Measurements from ENCODE around the gene LAPTM5.
"Not testable (repeated sequence)": the region's sequence is repeated elsewhere in the genome, so short reads cannot be mapped to it uniquely, and the experiment has no call there.

Gene LAPTM5, protein sequence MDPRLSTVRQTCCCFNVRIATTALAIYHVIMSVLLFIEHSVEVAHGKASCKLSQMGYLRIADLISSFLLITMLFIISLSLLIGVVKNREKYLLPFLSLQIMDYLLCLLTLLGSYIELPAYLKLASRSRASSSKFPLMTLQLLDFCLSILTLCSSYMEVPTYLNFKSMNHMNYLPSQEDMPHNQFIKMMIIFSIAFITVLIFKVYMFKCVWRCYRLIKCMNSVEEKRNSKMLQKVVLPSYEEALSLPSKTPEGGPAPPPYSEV

DNA sequence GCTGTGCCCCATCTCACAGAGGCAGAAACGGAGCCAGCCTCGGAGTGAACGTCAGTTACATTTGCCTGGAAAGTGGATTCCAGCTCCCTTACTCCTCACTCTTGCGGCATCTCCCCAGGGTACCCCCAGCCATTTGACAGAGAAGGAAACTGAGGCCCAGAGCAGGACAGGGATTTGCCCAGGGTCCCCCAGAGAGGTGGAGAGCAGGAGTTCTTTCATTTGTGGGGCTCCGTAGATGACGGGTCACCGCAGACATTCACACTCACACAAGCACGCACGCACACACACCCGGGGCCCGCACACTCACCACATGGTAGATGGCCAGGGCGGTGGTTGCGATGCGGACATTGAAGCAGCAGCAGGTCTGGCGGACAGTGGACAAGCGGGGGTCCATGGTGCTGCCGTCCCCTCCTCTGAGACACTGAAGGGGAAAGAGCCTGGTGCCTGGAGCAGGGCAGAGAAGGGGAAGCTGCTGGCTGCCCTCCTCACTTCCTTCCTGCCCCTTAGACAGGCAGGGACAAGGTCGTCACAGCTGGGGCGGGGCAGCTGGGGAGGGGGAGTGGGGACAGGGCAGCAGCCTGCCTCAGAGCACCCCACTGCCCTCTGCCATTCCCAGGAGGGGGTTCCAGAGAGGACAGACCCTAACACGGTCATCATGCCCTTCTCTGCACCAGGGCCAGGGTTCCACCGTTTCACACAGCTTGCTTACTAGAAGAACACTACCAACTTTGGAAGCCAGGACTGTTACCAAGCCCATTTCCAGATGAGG lies at the start of gene LAPTM5:
Gene LAPTM5, minus strand, starts transcription at position 423 of the 769 bp plus-strand sequence. Its CDS starts 29 bp downstream, at position 394.
- DNase-seq: peak; percentile 61

DNA sequence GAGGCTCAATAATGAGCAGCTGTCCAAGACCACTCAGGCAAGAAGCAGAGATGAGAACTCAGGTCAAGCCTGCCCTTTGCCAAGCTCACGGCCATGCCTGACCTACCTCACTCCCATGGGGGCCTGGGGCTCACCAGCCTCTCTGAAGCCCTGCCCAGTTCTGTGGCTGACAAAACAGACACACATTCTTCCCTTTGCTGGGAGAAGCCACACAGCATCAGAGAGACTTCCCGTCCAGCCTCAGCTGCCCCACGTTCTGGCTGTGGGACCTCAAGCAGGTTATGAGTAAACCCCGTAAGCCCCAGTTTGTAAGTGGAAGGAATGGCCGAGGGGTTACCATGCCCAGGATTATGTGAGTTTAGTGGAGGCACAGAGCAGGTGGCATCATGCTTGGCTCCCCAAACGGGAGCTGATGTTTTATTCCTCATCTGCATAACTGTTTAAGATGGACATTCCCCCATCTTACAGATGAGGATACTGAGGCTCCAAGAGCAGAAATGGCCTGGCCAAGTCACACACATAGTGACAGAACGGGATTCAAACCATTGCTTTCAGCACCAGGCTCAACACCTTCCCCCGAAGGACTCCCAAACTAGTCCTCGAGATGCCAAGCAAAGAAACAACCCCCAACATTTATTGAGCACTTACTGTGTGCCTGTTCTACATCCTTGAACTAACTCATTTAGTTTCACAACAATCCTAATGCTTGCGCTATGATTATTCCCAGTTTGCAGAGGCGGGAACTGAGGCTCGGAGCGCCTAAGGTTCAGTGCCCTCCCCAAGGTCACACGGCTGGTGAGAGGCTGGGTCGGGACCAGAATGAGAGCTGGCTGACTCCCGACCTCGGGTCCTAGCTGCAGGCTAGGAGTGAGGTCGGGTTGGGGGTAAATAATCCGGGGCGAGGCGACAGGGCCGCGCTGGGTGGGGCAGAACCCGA lies 49.1 kb upstream of the LAPTM5 start:
- no peak for DNase-seq

GRCh38 chr1:30805304-30806003 lies 47.9 kb upstream of the LAPTM5 start:
- no peak for DNase-seq

DNA sequence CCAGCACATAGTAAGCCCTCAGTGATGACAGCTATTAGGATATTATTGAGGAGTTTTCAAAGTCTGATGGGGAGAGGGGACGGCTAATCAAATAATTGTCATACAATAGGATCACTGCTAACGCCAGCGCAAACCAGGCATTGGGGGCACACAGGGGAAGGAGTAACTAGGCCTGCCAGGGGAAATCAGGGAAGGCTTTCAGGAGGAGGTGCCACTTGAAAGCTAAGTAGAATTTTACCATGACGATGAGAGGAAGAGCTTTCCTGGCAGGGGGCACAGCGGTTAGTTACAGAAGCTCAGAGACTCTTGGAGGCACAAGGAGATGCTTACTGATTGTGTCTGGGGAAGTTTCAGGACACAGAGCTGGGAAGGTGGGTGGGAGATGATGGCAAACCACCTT lies 47.2 kb upstream of the LAPTM5 start:
- DNase-seq: no peak

GRCh38 chr1:30804352-30804751 lies 46.8 kb upstream of the LAPTM5 start:
- DNase-seq: no peak

DNA sequence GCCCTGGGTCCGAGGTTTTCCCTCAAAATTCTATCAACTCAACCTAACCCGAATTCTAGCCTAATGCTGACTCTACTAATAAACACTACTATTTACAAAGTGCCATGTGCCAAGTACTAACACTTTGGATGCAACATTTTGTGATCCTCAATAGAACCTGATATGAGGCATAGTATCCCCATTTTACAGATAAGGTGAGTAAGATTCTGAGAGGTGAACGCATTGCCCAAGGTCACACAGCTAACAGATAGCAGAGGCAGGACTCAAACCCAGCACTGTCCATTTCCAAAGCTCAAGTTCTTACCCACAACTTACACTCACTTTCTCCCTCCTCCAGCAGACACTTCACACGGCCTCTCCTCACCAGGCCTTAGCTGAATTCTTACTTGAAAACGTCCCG lies 46.0 kb upstream of the LAPTM5 start:
- no peak for DNase-seq

GRCh38 chr1:30801771-30802198 lies 44.2 kb upstream of the LAPTM5 start:
- DNase-seq: peak; percentile 82

DNA sequence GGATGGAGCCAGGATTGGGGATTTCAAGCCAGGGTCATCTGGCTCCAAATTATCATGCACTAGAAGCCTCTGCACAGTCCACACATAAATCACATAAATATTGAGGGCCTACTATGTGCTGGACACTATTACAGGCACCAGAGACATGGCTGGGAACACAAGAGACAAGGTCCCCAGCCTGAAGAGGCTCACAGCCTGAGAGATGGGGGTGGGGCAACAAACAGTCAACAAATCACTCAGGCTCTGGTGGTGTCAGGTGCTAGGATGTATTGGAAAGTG lies 41.6 kb upstream of the LAPTM5 start:
- DNase-seq: no peak

DNA sequence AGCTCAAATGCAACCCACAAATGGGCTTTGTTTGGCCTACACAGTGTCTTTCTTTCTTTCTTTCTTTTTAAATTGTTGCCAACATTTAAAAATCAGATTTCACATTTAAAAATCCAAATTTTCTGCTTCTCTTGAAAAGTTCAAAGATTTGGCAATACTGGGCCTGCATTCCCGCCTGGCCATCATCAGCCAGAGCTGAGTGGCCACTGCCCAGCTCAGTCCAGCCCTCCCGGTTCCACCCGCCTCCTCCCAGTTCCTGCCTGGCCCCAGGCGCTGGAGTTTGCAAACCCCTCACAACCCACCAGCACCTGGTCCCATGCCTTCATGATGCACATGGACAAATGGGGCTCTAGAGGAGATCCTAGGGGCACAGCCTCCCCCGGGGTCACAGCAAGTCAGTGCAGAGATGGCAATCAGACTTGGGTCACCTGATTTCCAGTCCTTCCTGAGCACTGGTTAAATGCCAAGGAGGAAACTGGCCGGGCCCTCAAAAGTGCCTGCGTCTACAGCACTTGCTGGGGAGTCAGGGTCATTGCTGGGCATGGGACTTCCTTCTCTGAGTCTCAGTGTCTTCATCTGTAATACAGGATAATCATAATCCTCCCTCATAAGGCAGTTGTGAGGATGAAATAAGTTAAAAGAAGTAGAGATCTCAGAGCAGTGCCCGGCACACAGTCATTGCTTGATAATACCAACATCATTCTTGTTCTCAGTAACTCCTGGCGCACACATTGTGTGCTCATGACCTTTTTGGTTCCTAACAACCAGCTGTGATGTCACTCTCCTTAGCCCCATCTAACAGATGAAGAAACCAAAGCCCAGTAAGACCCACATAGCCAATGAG lies 41.0 kb upstream of the LAPTM5 start:
- no peak for DNase-seq

DNA sequence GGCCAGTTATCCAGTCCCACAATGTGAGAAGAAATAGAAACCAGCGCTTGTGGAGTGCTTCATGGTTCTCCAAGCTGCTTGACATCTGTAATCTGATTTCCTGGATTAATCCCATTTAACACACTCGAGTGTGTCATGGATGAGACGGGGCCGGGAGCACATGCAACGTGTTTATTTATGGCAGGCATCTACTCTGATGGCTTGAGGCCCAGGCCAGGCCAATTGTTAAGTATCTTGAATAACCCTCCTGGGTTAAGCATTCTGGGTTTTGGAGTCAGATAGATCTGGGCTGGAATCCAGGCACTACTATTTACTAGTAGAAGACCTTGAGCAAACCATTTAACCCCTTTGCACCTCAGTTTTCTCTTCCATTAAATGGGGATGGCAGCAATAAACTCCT lies 37.5 kb upstream of the LAPTM5 start:
- no peak for DNase-seq

GRCh38 chr1:30794260-30794659 lies 36.7 kb upstream of the LAPTM5 start:
- no peak for DNase-seq

DNA sequence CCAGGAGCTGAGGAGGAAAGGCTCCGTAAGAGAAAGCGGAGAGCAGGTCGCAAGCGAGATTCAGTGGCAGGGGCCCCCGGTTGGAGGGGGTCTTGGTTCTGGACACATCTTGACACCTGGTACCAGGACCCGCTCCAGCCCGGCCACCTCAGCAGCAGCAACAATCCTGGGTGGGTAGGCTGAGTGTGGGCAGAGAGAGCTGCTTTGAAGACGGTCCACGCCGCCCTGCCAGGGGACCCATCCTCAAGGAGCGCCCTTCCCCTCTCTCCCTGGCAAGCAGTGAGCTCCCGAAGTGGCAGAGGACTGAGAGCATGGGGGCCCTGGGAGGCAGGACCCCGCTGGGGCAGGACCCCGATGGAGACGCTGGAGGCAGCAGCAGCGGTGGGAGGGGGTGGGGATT lies 35.6 kb upstream of the LAPTM5 start:
- no peak for DNase-seq

DNA sequence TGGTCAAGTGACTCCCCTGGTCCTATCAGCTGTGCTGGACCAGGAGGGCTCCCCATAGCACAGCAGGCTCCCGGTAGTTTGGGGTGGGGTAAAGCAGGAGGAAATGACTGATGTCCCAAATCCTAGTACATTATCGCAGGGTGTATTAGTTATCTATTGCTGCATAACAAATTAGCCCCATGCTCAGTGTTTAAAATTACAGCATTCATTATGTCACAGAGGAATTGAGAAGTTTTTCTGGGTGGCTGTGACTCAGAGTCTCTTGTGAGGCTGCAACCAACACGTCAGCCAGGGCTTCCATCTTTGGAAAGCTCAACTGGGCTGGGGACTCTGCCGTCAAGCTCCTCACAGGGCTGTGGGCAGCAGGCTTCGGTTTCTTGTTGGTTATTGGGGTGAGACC lies 34.3 kb upstream of the LAPTM5 start:
- DNase-seq: no peak

DNA sequence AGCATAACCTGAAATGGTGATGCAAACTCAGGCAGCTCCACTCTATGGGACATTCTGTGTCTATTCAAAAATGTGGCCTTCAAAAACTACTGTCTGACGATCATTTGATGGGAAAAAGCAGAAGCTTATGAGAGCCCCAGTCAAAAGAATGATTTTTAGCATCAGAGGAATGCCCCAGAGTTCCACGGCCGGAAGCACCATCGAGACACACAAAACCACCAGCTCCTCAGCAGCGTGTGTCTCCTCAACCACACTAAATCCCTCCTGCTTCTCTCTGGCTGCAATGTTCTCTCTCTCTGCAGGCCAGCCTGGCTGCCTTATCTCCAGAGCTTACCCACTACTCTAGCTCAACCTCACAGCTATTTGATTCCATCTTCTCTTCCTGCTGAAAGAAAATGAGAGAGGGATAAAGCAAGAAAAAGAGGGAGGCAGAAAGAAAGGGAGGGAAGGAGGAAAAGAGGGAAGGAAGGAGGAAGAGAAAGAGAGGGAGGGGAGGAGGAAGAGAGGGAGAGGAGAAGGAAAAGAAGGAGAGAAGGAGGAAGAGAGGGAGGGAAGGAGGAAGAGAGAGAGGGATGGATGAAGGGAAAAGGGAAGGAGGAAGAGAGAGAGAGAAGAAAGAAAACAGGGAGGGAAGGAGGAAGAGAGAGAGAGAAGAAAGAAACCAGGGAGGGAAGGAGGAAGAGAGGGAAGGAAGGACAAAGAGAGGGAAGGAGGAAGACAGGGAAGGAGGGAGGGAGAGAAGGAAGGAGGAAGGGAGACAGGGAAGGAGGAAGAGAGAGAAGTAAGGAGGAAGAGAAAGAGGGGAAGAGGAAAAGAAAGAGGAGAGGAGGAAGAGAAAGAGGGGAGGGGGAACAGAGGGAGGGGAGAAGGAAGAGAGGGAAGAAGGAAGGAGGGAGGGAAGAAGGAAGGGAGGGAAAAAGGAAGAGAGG lies 33.5 kb upstream of the LAPTM5 start:
- no peak for DNase-seq

- DNase-seq: not testable (repeated sequence)
Observed at GRCh38 chr1:30790256-30790525, 32.6 kb upstream of the LAPTM5 start.

- no peak for DNase-seq
Observed at GRCh38 chr1:30789388-30790255, 32.0 kb upstream of the LAPTM5 start.

DNA sequence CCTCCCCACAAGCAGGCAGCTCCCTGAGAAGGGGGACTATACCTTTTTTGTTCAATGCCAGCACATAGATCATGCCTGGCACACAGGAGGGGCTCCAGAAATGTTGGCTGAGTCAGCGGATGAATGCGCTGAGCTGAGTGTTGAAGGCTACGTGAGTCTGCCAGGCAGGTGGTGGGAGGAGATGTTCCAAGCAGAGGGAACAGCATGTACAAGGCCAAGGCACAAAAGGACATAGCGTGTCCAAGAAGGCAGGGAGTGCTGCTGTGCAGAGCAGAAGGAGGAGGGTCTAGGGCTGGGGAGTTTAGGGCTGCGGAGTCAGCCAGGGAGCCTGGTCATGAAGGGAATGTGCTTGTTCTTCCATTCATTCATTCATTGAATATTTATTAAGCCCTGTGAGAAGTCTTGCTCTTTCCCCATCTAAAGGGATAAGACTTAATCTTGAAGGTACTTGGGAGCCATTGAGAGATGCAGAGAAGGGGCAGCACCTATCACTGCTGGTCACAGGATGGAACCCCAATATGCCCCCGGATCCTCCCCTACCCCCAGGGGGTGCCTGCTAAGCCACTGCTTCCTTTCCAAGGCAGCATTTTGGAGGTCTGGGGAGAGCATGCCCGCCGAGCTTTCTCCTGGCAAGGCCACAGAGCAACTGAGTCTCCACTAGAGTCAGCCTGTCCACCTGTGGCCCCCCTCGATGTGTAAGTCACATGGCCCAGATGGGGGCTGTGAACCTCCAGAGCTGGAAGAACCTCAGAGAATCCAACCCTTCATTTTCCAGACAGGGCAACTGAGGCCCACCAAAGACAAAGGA lies 31.2 kb upstream of the LAPTM5 start:
- no peak for DNase-seq

DNA sequence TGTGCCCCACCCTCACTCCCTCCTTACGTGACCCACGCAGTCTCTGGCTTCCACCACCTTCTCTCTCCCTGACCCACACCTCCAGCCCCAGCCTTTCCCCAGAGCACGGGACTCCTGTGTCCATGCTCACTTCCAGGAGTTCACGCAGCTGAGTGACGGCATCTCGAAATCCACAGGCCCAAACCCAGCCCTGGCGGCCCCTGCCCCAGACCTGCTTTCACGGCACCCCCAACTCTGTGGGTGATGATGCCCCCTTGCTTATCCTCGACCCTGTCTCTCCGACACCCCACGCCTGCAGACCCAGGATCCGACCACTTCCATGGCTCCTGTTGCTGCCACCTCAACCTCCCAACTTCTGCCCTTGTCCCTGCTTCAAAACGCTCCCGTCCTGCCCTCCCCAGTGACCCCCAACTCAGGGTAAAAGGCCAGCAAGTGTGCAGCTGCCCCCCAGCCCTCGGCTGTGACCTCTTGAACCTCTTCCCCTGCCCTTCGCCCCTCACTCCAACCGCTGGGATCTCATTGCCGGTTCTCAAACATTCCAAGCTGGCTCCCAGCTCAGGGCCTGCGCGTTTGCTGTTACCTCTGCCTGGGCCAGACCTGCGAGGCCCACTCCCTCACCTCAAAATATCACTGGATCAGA lies 30.4 kb upstream of the LAPTM5 start:
- no peak for DNase-seq

DNA sequence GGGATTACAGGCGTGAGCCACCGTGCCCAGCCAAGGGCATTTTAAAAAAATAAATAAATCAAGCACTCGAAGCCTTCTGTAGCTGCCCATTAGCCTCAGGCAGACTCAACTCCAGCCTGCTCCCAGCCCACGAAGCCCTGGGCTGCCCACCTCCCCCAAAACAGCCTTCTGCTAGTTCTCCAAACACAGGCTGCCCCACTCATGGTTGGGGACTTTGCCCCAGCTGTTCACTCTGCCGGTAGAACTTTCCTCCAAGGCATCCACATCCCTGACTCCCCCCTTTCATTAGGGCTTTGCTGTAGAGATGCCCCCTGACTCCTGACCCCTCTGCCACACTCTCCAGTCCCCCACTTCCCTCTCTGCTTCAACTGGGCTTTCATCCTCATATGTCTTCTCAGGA lies 29.7 kb upstream of the LAPTM5 start:
- no peak for DNase-seq

Data from activated CD4-positive, alpha-beta T cell treated with anti-CD3 and anti-CD28 coated beads, Interleukin-2, amount 50 U/mL, for 1 hour (primary cell).